Thoracic aorta (tissue), 2 donors: ENCODE measurements around the gene KIFBP. TPM values are rescaled to one million over a fixed set of nuclear protein-coding genes. Genes with fewer than 3 reads are reported as not detected.

Experiments used
- ATAC-seq: fragments of 150-250 bp; one replicate; pipeline ENCODE4 v1.8.0; 2017; ENCODE audit warnings: low read depth; ENCODE audit not compliant: insufficient number of reproducible peaks, low FRiP score
- DNase-seq: peaks from one replicate; pipeline ENCODE4 v3.0.0-alpha.2; 2020; ENCODE audit warnings: low spot score
- H3K27ac ChIP-seq, 2 donors: fragments of 200-600 bp; sonication (generic); 1 replicate in 1 of 2; 2 replicates in 1 of 2; pipeline ENCODE4 v1.5.1; 2016; ENCODE audit warnings: mild to moderate bottlenecking in 2 of 2, moderate library complexity in 2 of 2
- H3K27me3 ChIP-seq: fragments of 200-600 bp; sonication (generic); replicated peaks from 2 replicates; pipeline ENCODE4 v1.6.0; 2016; ENCODE audit warnings: mild to moderate bottlenecking; ENCODE audit not compliant: insufficient read depth
- H3K36me3 ChIP-seq: fragments of 200-600 bp; sonication (generic); one replicate; pipeline ENCODE4 v1.5.1; 2016
- H3K4me1 ChIP-seq, 2 donors: fragments of 200-600 bp; sonication (generic); 1 replicate in 1 of 2; 2 replicates in 1 of 2; pipeline versions ENCODE4 v1.5.1 to v1.6.0; 2016; ENCODE audit warnings: low read depth in 2 of 2, mild to moderate bottlenecking in 1 of 2; ENCODE audit not compliant: control insufficient read depth in 1 of 2
- H3K4me3 ChIP-seq: fragments of 200-600 bp; sonication (generic); 2 replicates; pipeline ENCODE4 v1.5.1; 2016; ENCODE audit warnings: mild to moderate bottlenecking
- H3K9me3 ChIP-seq: fragments of 200-600 bp; sonication (generic); 2 replicates; pipeline ENCODE4 v1.5.1; 2016
- total RNA-seq, 2 donors: library from RNA; depleted of rRNA; stranded (reverse); fragments of >200 nt; gene quantifications; one replicate each; pipeline versions ENCODE4 v1.1.0 to v1.2.3, GENCODE V29; 2016
- TF ChIP-seq, protein P1 (sequence below): fragments of 200-600 bp; sonication (generic); IDR thresholded peaks from one replicate; pipeline ENCODE4 v1.5.1; 2019; ENCODE audit warnings: antibody characterized with exemption

The KIFBP gene
- total RNA-seq, 2 donors from 2014 or later, result 31.3 to 45.1 TPM

DNA sequence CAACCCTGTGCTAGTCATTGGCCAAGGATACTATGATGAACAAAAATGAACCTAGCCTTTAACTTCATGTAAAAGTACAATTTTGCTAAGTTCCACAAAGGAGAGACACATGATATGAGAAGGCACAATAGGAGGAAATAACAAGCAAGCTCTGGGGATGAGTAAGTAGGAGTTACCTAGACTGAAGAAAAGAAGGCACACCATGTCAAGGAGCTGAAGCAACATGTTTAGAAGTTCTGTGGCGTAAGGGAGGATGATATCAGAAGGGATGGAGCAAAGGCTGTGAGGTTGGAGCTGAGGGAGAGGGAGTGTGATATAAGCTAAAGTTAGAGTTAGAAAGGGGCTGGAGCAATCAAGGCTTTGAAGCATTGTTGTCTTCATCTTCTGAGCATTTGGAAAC lies 25.6 kb downstream of the KIFBP start:
- Histone ChIP-seq H3K27me3 (no peaks in the 10 kb centered on the region), H3K9me3 (no peaks in the 10 kb centered on the region), H3K4me3 (no peak overlapping the region), H3K36me3 (peaks cover 47% of the 10 kb centered on the region), H3K4me1 (peaks cover 0 to 3% of the 10 kb centered on the region in 2 donors), H3K27ac (no peak overlapping the region)
- TF ChIP-seq, protein P1, sequence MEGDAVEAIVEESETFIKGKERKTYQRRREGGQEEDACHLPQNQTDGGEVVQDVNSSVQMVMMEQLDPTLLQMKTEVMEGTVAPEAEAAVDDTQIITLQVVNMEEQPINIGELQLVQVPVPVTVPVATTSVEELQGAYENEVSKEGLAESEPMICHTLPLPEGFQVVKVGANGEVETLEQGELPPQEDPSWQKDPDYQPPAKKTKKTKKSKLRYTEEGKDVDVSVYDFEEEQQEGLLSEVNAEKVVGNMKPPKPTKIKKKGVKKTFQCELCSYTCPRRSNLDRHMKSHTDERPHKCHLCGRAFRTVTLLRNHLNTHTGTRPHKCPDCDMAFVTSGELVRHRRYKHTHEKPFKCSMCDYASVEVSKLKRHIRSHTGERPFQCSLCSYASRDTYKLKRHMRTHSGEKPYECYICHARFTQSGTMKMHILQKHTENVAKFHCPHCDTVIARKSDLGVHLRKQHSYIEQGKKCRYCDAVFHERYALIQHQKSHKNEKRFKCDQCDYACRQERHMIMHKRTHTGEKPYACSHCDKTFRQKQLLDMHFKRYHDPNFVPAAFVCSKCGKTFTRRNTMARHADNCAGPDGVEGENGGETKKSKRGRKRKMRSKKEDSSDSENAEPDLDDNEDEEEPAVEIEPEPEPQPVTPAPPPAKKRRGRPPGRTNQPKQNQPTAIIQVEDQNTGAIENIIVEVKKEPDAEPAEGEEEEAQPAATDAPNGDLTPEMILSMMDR, result no peak
- DNase-seq (no peak), ATAC-seq (no peak)

DNA sequence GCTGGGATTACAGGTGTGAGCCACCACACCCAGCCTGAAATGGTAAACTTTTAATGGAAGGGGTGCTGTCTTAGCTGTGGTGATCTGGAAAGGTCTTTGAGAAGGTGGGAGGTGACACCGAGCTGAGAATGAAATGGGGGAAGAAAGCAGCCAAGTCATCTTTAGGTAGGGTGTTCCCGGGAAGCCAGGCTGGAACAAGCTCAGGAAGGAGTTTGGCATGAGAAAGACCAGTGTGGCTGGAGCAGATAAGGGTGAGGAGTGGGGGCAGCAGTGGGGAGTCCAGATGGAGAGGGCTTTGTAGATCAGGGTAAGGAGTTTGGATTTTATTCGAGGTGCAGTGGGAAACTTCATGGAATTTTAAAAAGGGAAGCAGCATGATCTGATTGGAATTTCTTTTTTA lies 30.0 kb downstream of the KIFBP start:
- H3K36me3 ChIP-seq, result peaks cover 33% of the 10 kb centered on the region
- H3K9me3 ChIP-seq, result no peaks in the 10 kb centered on the region
- no peak for ATAC-seq
- no peak overlapping the region for H3K4me3 ChIP-seq
- H3K4me1 ChIP-seq, result no peaks in the 10 kb centered on the region
- TF ChIP-seq, protein P1, result no peak
- no peak for DNase-seq
- H3K27ac ChIP-seq, result no peak overlapping the region
- no peaks in the 10 kb centered on the region for H3K27me3 ChIP-seq

DNA sequence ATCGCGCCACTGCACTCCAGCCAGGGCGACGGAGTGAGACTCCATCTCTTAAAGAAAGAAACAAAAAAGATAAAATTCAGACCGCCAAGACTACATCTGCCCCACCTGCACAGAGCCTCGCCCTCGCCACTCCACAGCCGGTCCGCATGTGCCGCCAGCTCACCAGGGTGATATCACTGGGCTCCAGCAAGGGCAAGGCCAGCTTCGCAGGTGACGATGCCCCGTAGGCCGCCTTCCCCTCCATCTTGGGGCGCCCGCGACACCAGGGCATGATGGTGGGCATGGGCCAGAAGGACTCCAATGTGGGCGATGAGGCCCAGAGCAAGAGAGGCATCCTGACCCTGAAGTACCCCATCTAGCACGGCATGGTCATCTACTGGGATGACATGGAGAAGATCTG lies 34.0 kb downstream of the KIFBP start:
- DNase-seq, result no peak
- Histone ChIP-seq H3K36me3 (peaks cover 8% of the 10 kb centered on the region), H3K4me1 (no peaks in the 10 kb centered on the region), H3K27me3 (no peaks in the 10 kb centered on the region), H3K4me3 (no peak overlapping the region), H3K27ac (no peak overlapping the region), H3K9me3 (no peaks in the 10 kb centered on the region)
- no peak for ATAC-seq
- TF ChIP-seq, protein P1, result no peak

DNA sequence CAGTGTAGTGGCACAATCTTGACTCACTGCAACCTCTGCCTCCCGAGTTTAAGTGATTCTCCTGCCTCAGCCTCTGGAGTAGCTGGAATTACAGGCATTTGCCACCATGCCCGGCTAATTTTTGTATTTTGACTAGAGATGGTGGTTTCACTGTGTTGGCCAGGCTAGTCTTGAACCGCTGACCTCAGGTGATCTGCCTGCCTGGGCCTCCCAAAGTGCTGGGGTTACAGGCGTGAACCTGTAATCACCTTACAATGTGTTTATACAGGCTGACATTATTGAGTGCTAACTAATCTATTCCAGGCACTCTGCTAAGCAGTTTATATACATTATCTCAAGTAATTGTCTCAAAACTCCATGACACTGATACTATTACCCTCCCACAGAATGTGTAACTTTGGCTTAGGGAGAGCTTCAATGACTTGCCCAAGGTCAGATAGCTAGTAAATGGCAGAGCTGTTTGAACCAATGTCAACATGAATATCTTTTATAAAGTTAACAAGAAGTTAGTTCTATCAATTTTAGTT lies 36.8 kb downstream of the KIFBP start:
- TF ChIP-seq, protein P1, result no peak
- no peak overlapping the region for H3K27ac ChIP-seq
- H3K4me1 ChIP-seq, result no peaks in the 10 kb centered on the region
- no peaks in the 10 kb centered on the region for H3K36me3 ChIP-seq
- no peaks in the 10 kb centered on the region for H3K27me3 ChIP-seq
- DNase-seq, result no peak
- H3K9me3 ChIP-seq, result no peaks in the 10 kb centered on the region
- no peak overlapping the region for H3K4me3 ChIP-seq
- no peak for ATAC-seq

DNA sequence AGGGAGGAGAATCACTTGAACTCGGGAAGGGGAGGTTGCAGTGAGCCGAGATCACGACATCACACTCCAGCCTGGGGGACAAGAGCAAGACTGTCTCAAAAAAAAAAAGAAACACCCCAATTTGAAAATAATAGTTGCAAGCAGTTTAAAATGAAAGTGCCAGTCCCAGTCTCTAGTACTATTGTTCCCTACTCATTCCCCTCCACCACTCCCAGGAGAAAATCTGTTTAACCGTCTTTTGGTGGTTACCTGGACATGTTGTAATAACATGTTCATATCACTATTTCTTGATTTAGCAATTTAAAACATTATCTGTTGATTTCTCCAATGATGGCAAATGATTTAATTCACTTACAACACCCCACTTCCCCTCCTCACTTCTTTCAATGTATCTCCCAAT lies 44.7 kb downstream of the KIFBP start:
- TF ChIP-seq, protein P1, result no peak
- H3K9me3 ChIP-seq, result no peaks in the 10 kb centered on the region
- H3K4me1 ChIP-seq, result no peaks in the 10 kb centered on the region
- no peaks in the 10 kb centered on the region for H3K36me3 ChIP-seq
- no peak overlapping the region for H3K27ac ChIP-seq
- no peaks in the 10 kb centered on the region for H3K27me3 ChIP-seq
- H3K4me3 ChIP-seq, result no peak overlapping the region
- DNase-seq (no peak), ATAC-seq (no peak)
